ENCODE results near the gene NFE2L3. TPM values are rescaled to one million over a fixed set of nuclear protein-coding genes. Genes with fewer than 3 reads are reported as not detected.

Gene NFE2L3
- total RNA-seq, 3 donors from 2014 or later = 2.2 to 5.8 (median 4.9) TPM

GRCh38 chr7:26227987-26228386 is 76.0 kb downstream of the NFE2L3 start:
- intact Hi-C loops (cut with DNase I; ENCODE audit: low total_unique reads) = no loop called here
- H3K27me3 ChIP-seq = no peaks in the 10 kb centered on the region
- no peak overlapping the region for H3K27ac ChIP-seq
- no peaks in the 10 kb centered on the region for H3K9me3 ChIP-seq
- no peak overlapping the region for H3K4me3 ChIP-seq
- no peaks in the 10 kb centered on the region for H3K4me1 ChIP-seq
- H3K36me3 ChIP-seq = no peaks in the 10 kb centered on the region
- no peak for DNase-seq (ENCODE audit: low spot score in 2 of 2)
- TF ChIP-seq CTCF (IDR thresholded peaks at IDR 0.05) (no peak), POLR2A (IDR thresholded peaks at IDR 0.05) (no peak)

GRCh38 chr7:26233902-26234511 is 82.0 kb downstream of the NFE2L3 start:
- intact Hi-C loops (cut with DNase I; ENCODE audit: low total_unique reads) = no loop called here
- no peak for DNase-seq (ENCODE audit: low spot score in 2 of 2)

More at GRCh38 chr7:26233902-26234511, 82.0 kb downstream of the NFE2L3 start:
- Histone ChIP-seq H3K4me3 (no peak overlapping the region), H3K27ac (no peak overlapping the region), H3K36me3 (no peaks in the 10 kb centered on the region), H3K27me3 (peaks cover 0 to 5% of the 10 kb centered on the region in 2 donors), H3K4me1 (no peaks in the 10 kb centered on the region), H3K9me3 (no peaks in the 10 kb centered on the region)
- TF ChIP-seq CTCF (IDR thresholded peaks at IDR 0.05) = no peak
- no peak for TF ChIP-seq POLR2A (IDR thresholded peaks at IDR 0.05)
- no peak for TF ChIP-seq POLR2AphosphoS5 (IDR thresholded peaks at IDR 0.05)

Other genes with a start within 250 kb of the NFE2L3 start
- 100 to 1,000 TPM; 168 to 324 (median 282) TPM for gene HNRNPA2B1, start 48.5 kb downstream of the NFE2L3 start, total RNA-seq
- gene CBX3, start 49.5 kb downstream of the NFE2L3 start, total RNA-seq = 10 to 100 TPM; 88.0 to 98.3 (median 96.0) TPM
- 10 to 100 TPM; 13.4 to 24.6 (median 18.1) TPM for gene SNX10, start 139.7 kb downstream of the NFE2L3 start, total RNA-seq

Data from breast epithelium (tissue), 4 donors.